BLaER1 treated with 17β-estradiol and CSF1 and Interleukin-3, amounts not matched to agents 10 nM and 100 nM (cell line): ENCODE data around the gene SMAD4.

ENCODE experiments used
- H3K27ac ChIP-seq, 11 experiments: shearing (Covaris generic); formaldehyde crosslinking; 2 replicates each; pipeline ENCODE4 v1.8.1; 2022
- H3K27me3 ChIP-seq, 11 experiments: shearing (Covaris generic); formaldehyde crosslinking; 2 replicates each; pipeline ENCODE4 v1.8.1; 2022
- H3K36me3 ChIP-seq, 11 experiments: shearing (Covaris generic); formaldehyde crosslinking; 2 replicates each; pipeline ENCODE4 v1.8.1; 2022
- H3K4me1 ChIP-seq, 10 experiments: shearing (Covaris generic); formaldehyde crosslinking; 2 replicates each; pipeline ENCODE4 v1.8.1; 2022
- H3K4me2 ChIP-seq, 11 experiments: shearing (Covaris generic); formaldehyde crosslinking; 2 replicates each; pipeline ENCODE4 v1.8.1; 2022
- H3K4me3 ChIP-seq, 10 experiments: shearing (Covaris generic); formaldehyde crosslinking; 2 replicates each; pipeline ENCODE4 v1.8.1; 2022
- H3K9ac ChIP-seq, 11 experiments: shearing (Covaris generic); formaldehyde crosslinking; 2 replicates each; pipeline ENCODE4 v1.8.1; 2022
- H3K9me3 ChIP-seq, 11 experiments: shearing (Covaris generic); formaldehyde crosslinking; replicated peaks in 1 of 11; 2 replicates each; pipeline ENCODE4 v1.8.1; 2022
- H4K20me1 ChIP-seq, 11 experiments: shearing (Covaris generic); formaldehyde crosslinking; 2 replicates each; pipeline ENCODE4 v1.8.1; 2022
- Cebpa-rat ChIP-seq, 11 experiments: shearing (Covaris generic); IDR thresholded peaks; 2 replicates each; pipeline ENCODE4 v1.8.1; 2022

Gene SMAD4

DNA sequence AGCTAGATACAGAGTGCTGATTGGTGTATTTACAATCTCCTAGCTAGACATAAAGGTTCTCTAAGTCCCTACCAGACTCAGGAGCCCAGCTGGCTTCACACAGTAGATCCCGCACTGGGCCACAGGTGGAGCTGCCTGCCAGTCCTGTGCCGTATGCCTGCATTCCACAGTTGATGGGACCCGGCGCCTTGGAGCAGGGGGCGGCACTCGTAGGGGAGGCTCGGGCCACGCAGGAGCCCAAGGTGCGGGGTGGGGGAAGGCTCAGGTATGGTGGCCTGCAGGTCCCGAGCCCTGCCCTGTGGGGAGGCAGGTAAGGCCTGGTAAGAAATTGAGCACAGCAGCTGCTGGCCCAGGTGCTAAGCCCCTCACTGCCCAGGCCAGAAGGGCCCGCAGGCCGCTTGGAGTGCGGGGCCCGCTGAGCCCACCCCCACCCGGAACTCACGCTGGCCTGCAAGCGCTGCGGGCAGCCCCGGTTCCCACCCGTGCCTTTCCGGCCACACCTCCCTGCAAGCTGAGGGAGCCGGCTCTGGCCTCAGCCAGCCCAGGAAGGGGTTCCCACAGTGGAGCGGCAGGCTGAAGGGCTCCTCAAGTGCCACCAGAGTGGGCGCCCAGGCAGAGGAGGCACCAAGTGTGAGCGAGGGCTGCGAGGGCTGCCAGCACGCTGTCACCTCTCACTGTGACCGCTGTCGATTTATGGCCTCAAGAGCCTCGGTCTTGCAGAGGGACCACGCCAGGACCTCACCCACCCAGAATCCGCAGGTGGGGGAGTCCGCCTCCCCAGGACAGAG lies 91.0 kb downstream of the SMAD4 start:
- Histone ChIP-seq H3K27me3 (no peaks in the 10 kb centered on the region), H3K4me3 (no peak overlapping the region), H3K9me3 (peaks cover 52 to 72% (median 63%) of the 10 kb centered on the region in 11 experiments), H3K36me3 (no peaks in the 10 kb centered on the region), H3K4me2 (no peak overlapping the region), H3K4me1 (0 out of 20 replicates have a peak, but pooled peaks cover 0 to 7% (median 0%) of the 10 kb centered on the region in 10 experiments), H3K27ac (no peak overlapping the region), H3K9ac (no peak overlapping the region), H4K20me1 (no peaks in the 10 kb centered on the region)
- no peak for TF ChIP-seq Cebpa-rat (IDR thresholded peaks at IDR 0.05)

DNA sequence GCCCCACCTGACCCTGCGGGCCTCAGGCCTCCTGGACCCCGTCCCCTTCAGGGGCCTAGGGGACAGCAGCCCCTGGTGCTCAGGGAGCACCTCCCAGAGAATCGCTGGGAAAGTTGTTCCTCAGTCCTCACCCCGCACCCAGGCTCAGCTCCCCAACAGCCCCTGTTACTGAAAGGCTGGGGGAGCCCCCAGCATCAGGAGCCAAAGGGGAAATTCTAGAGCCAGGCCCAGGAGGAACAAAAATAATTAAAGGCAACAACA lies 91.5 kb downstream of the SMAD4 start:
- Histone ChIP-seq H3K4me1 (0 out of 20 replicates have a peak, but pooled peaks cover 0 to 7% (median 0%) of the 10 kb centered on the region in 10 experiments), H3K9ac (no peak overlapping the region), H3K9me3 (peaks cover 52 to 72% (median 61%) of the 10 kb centered on the region in 11 experiments), H3K4me3 (no peak overlapping the region), H3K36me3 (no peaks in the 10 kb centered on the region), H4K20me1 (no peaks in the 10 kb centered on the region), H3K4me2 (no peak overlapping the region), H3K27me3 (no peaks in the 10 kb centered on the region), H3K27ac (no peak overlapping the region)
- TF ChIP-seq Cebpa-rat (IDR thresholded peaks at IDR 0.05), result no peak

DNA sequence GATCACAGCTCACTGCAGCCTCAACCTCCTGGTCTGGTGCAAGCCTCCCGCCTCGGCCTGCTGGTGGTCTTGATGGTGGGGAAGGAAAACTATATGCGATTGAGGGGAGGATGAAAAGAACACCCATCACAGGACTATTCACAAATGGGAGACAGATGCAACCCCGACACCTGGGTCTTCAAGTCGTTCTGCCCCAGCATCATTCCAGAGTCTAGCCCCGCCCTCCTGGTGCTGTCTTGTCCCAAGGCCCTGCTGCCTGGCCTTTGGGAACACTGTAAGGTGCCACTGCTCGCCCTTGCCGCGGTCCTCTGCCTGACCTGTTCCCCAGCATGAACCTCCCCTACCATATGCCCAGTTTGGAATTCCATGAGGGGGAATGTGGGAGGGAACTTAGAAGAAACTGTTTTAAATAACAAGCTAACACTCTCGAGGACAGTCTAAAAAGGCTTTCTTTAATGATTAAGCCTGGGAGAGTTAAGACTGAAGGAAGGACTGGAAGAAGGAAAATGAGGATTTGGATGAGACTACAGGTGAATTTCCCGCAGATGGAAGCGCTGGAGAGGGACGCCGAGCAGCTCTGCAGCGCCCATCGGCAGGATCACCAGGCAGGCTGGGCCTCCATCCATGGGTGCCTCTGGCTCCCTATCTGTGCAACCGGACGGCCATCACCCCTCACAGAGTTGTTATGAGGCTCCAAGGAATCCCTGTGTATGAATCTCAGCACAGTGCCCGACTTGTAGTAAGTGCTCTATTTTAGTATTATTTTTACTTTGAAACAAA lies 92.4 kb downstream of the SMAD4 start:
- Histone ChIP-seq H3K4me1 (0 out of 20 replicates have a peak, but pooled peaks cover 0 to 7% (median 0%) of the 10 kb centered on the region in 10 experiments), H3K9me3 (peaks cover 47 to 65% (median 55%) of the 10 kb centered on the region in 11 experiments), H3K27ac (no peak overlapping the region), H3K36me3 (no peaks in the 10 kb centered on the region), H3K9ac (no peak overlapping the region), H3K4me2 (no peak overlapping the region), H4K20me1 (no peaks in the 10 kb centered on the region), H3K4me3 (no peak overlapping the region), H3K27me3 (no peaks in the 10 kb centered on the region)
- no peak for TF ChIP-seq Cebpa-rat (IDR thresholded peaks at IDR 0.05)

DNA sequence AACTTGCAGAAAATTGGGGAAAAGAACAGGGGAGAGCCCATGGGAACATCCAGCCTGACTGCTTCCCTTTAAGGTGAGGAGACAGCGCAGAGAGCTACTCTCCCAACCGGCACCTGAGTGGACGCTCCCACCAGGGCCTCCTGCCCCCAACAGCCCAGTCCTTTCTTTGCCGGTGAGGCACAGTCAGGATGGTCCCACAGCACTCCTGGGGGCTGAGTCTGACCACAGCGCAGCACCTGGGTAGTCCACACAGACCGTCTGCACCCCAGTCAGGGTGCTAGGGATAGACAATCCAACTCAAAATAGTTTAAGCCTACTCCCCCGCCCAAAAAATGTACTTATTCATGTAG lies 93.0 kb downstream of the SMAD4 start:
- Histone ChIP-seq H3K27me3 (no peaks in the 10 kb centered on the region), H3K4me3 (no peak overlapping the region), H3K4me2 (no peak overlapping the region), H4K20me1 (no peaks in the 10 kb centered on the region), H3K4me1 (0 out of 20 replicates have a peak, but pooled peaks cover 0 to 7% (median 0%) of the 10 kb centered on the region in 10 experiments), H3K27ac (no peak overlapping the region), H3K36me3 (no peaks in the 10 kb centered on the region), H3K9ac (no peak overlapping the region), H3K9me3 (peaks cover 41 to 60% (median 49%) of the 10 kb centered on the region in 11 experiments)
- TF ChIP-seq Cebpa-rat (IDR thresholded peaks at IDR 0.05), result no peak

DNA sequence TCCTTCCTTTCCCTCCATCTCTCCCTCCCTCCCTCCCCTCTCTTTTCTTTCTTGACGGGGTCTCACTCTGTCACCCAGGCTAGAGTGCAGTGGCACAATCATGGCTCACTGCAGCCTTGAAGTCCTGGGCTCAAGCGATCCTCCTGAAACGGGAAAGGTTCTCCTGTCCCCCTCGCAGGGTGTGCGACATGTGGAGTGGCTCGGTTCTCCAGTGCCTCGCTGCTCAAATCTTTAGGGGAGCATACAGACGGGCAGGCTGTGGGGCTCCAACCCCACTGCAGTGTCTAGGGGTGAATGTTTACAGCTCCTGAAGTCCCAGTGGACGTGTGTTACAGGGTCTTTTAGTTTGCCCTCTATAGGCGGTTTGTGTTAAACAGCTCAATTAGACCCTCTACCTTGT lies 93.5 kb downstream of the SMAD4 start:
- Histone ChIP-seq H3K27me3 (no peaks in the 10 kb centered on the region), H3K4me3 (no peak overlapping the region), H3K4me2 (no peak overlapping the region), H3K9ac (no peak overlapping the region), H4K20me1 (no peaks in the 10 kb centered on the region), H3K9me3 (peaks cover 38 to 55% (median 46%) of the 10 kb centered on the region in 11 experiments), H3K27ac (no peak overlapping the region), H3K4me1 (0 out of 20 replicates have a peak, but pooled peaks cover 0 to 7% (median 0%) of the 10 kb centered on the region in 10 experiments), H3K36me3 (no peaks in the 10 kb centered on the region)
- no peak for TF ChIP-seq Cebpa-rat (IDR thresholded peaks at IDR 0.05)

DNA sequence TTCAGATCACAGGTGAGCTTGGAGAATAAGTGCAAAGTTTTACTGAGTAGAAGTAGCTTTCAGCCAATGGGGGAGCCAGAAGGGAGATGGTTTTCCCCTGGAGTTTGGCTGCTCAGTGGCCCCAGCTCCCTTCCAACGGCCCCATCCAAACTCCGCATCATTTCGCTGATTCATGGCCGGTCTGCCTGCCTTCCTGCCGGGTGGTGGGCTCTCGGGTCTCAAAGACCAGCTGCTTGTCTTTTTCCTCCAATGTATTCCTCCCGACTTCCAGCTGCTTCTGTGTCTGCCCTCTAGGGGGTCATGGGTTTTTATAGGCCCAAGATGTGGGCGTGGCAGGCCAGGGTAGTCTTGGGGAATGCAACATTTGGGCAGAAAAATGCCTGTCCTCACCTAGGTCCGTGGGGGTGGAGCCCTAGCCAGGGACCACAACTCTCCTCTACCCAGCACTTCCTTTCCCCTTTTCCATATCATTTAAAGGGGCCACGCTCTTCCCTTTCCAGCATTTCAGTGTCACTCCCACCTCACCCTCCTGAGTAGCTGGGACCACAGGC lies 94.0 kb downstream of the SMAD4 start:
- Histone ChIP-seq H3K4me3 (no peak overlapping the region), H3K9ac (no peak overlapping the region), H4K20me1 (no peaks in the 10 kb centered on the region), H3K36me3 (no peaks in the 10 kb centered on the region), H3K27ac (no peak overlapping the region), H3K9me3 (peaks cover 33 to 50% (median 41%) of the 10 kb centered on the region in 11 experiments), H3K27me3 (no peaks in the 10 kb centered on the region), H3K4me2 (no peak overlapping the region), H3K4me1 (0 out of 20 replicates have a peak, but pooled peaks cover 0 to 7% (median 0%) of the 10 kb centered on the region in 10 experiments)
- TF ChIP-seq Cebpa-rat (IDR thresholded peaks at IDR 0.05), result no peak

DNA sequence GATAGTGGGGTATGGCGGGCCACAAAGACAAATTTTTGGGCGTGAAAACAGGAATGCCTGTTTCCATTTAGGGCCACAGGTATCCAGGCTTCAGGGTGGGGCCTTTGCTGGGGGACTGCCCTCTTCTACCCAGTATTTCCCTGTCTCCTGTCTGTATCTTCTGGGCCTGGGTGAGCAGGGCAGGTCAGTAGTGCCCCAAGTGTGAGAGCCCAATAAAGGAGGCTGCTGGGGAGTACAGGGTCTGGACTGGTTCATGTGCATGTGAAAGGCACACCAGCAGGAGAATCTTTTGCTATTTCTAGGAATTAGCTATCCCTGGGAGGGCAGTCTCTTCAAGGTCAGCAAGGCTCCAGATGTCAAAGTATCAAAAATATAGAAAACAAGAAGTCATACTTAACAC lies 96.0 kb downstream of the SMAD4 start:
- Histone ChIP-seq H4K20me1 (no peaks in the 10 kb centered on the region), H3K4me1 (0 out of 20 replicates have a peak, but pooled peaks cover 0 to 7% (median 0%) of the 10 kb centered on the region in 10 experiments), H3K4me2 (no peak overlapping the region), H3K9me3 (peaks cover 13 to 30% (median 21%) of the 10 kb centered on the region in 11 experiments; a peak in 21 of 22 replicates), H3K27ac (no peak overlapping the region), H3K27me3 (no peaks in the 10 kb centered on the region), H3K4me3 (no peak overlapping the region), H3K9ac (no peak overlapping the region), H3K36me3 (no peaks in the 10 kb centered on the region)
- TF ChIP-seq Cebpa-rat (IDR thresholded peaks at IDR 0.05), result no peak

DNA sequence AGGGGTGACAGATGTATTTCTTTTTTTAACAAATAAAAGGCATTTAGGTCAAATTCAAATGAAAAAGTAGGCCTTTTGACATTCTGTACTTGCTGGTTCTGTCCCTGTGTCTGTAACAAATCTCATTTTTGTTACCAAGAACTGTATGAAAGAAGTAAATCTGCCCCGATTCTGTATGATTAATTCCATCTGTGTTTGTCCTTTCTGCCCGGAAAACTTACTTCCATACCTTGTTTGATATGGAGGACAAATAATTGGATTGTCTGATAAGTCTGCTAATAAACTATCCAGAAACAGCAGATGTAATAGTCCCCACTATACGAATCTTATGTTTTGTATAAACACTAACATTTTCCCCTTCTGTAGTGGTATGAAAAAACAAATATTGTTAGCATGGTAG lies 97.7 kb downstream of the SMAD4 start:
- Histone ChIP-seq H3K27me3 (no peaks in the 10 kb centered on the region), H3K36me3 (no peaks in the 10 kb centered on the region), H3K9me3 (peaks cover 0 to 13% (median 5%) of the 10 kb centered on the region in 11 experiments; a peak in 15 of 22 replicates), H3K4me2 (no peak overlapping the region), H3K9ac (no peak overlapping the region), H3K4me1 (0 out of 20 replicates have a peak, but pooled peaks cover 0 to 7% (median 0%) of the 10 kb centered on the region in 10 experiments), H4K20me1 (no peaks in the 10 kb centered on the region), H3K27ac (no peak overlapping the region), H3K4me3 (no peak overlapping the region)
- no peak for TF ChIP-seq Cebpa-rat (IDR thresholded peaks at IDR 0.05)

DNA sequence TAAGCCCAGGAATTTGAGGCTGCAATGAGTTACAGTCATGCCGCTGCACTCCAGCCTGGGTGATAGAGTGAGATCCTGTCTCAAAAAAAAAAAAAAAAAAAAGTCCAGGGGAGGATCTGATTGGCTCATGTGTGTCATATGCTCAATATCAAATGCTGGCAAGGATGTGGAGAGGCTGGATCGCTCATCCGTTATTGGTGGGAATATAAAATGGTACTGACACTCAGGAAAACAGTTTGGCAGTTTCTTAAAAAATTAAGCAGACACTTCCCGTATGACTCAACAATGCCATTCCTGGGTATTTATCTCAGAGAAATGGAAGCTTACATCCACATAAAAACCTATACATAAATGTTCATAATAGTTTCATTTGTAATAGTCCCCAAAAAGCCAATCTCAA lies 98.5 kb downstream of the SMAD4 start:
- H3K27me3 ChIP-seq, result no peaks in the 10 kb centered on the region
- no peak for TF ChIP-seq Cebpa-rat (IDR thresholded peaks at IDR 0.05)
- peaks cover 0 to 7% (median 0%) of the 10 kb centered on the region in 11 experiments; a peak in 4 of 22 replicates for H3K9me3 ChIP-seq
- H3K36me3 ChIP-seq, result no peaks in the 10 kb centered on the region
- H3K4me3 ChIP-seq, result no peak overlapping the region
- H3K9ac ChIP-seq, result no peak overlapping the region
- H3K4me1 ChIP-seq, result 0 out of 20 replicates have a peak, but pooled peaks cover 0 to 7% (median 0%) of the 10 kb centered on the region in 10 experiments
- no peak overlapping the region for H3K27ac ChIP-seq
- no peak overlapping the region for H3K4me2 ChIP-seq
- no peaks in the 10 kb centered on the region for H4K20me1 ChIP-seq
